HepG2 (cell line): Measurements from ENCODE around the gene CDK5R1. TPM values are rescaled to one million over a fixed set of nuclear protein-coding genes. Genes with fewer than 3 reads are reported as not detected.

Source experiments
- ATAC-seq: fragments of 200-7000 bp; cut with Tn5 transposase; 3 replicates; pipeline ENCODE4 v1.9.1; 2020; ENCODE audit warnings: mild to moderate bottlenecking, moderate library complexity
- BruUV-seq: library from RNA; stranded (reverse); fragments of 400-500 nt; replicated peaks from 2 replicates; lab custom pipeline; 2021; lab: Mats Ljungman, UMichigan
- CTCF ChIA-PET: fragments of 300-600 bp; formaldehyde crosslinking; extraction: SDS; loops from one replicate; lab custom pipeline; 2021; ENCODE audit warnings: low total read pairs, inconsistent platforms, low intra/inter-chr PET ratio; lab: Yijun Ruan, JAX
- POLR2A ChIA-PET: fragments of 350-600 bp; sonication (Branson Sonifier 250); formaldehyde crosslinking; loops from one replicate; lab custom pipeline; 2020; ENCODE audit warnings: antibody characterized with exemption, inconsistent platforms; lab: Yijun Ruan, JAX
- DNase-seq: peaks from one replicate; pipeline ENCODE4 v3.0.0-alpha.2; 2015; ENCODE audit warnings: low spot score
- FAIRE-seq: peaks from 3 replicates; lab custom pipeline; 2011; peaks lifted over from hg19 to GRCh38; lab: Jason Lieb, UNC
- H2AFZ ChIP-seq: one replicate; pipeline ENCODE4 v1.6.1; 2011; ENCODE audit warnings: low read length, inconsistent platforms
- H3K27ac ChIP-seq: fragments of 300-600 bp; 3 replicates; pipeline ENCODE4 v1.8.0; 2011; ENCODE audit warnings: mixed run types, mild to moderate bottlenecking, mixed read lengths, low read length, inconsistent platforms; ENCODE audit not compliant: insufficient read depth; ENCODE audit errors: extremely low read length
- H3K27me3 ChIP-seq, 2 experiments: fragments of 200-600 bp in 1 of 2; 2 replicates in 1 of 2; 3 replicates in 1 of 2; pipeline versions ENCODE4 v1.6.0 to v1.8.0; 2011; ENCODE audit warnings: low read length in 2 of 2, mild to moderate bottlenecking in 2 of 2, moderate library complexity in 2 of 2, inconsistent platforms in 1 of 2; ENCODE audit not compliant: insufficient read depth in 2 of 2, control insufficient read depth in 1 of 2
- H3K36me3 ChIP-seq, 2 experiments: fragments of 200-600 bp in 1 of 2; replicated peaks in 1 of 2; 2 replicates in 1 of 2; 3 replicates in 1 of 2; pipeline versions ENCODE4 v1.5.1 to v1.8.0; 2011; ENCODE audit warnings: low read length in 2 of 2, inconsistent platforms in 1 of 2; ENCODE audit not compliant: insufficient read depth in 2 of 2, control insufficient read depth in 1 of 2
- H3K4me1 ChIP-seq: 2 replicates; pipeline ENCODE4 v1.5.1; 2012; ENCODE audit warnings: low read length, inconsistent platforms; ENCODE audit not compliant: insufficient read depth
- H3K4me2 ChIP-seq: 2 replicates; pipeline ENCODE4 v1.6.0; 2011; ENCODE audit warnings: low read depth, low read length, inconsistent platforms
- H3K4me3 ChIP-seq, 3 experiments: fragments of 200-600 bp in 1 of 3; sonication (generic), shearing (Covaris generic) in 1 of 3; replicated peaks in 1 of 3; 2 replicates each; pipeline ENCODE4 v1.5.1; 2011 to 2016; ENCODE audit warnings: low read length in 3 of 3, inconsistent platforms in 2 of 3, low read depth in 2 of 3, mild to moderate bottlenecking in 2 of 3, control low read depth in 1 of 3, mixed read lengths in 1 of 3; ENCODE audit not compliant: insufficient read depth in 1 of 3
- H3K79me2 ChIP-seq: one replicate; pipeline ENCODE4 v1.6.1; 2011; ENCODE audit warnings: low read length, inconsistent platforms; ENCODE audit not compliant: insufficient read depth
- H3K9ac ChIP-seq: 2 replicates; pipeline ENCODE4 v1.6.0; 2011; ENCODE audit warnings: mild to moderate bottlenecking, low read depth, low read length, inconsistent platforms; ENCODE audit not compliant: insufficient read depth
- H3K9me3 ChIP-seq: 2 replicates; pipeline ENCODE4 v1.5.1; 2012; ENCODE audit warnings: mild to moderate bottlenecking, low read length
- H4K20me1 ChIP-seq: 2 replicates; pipeline ENCODE4 v1.6.0; 2011; ENCODE audit warnings: inconsistent platforms, mild to moderate bottlenecking, low read length, moderate library complexity; ENCODE audit not compliant: insufficient read depth
- HMGA1 ChIP-seq: sonication (generic); formaldehyde crosslinking; conservative IDR thresholded peaks from 2 replicates; pipeline ENCODE4 v1.4.0; 2020; ENCODE audit warnings: missing genetic modification reagents
- HOXA9 ChIP-seq: sonication (generic); formaldehyde crosslinking; IDR thresholded peaks from 2 replicates; pipeline ENCODE4 v1.8.1; 2022; ENCODE audit warnings: missing genetic modification reagents, mild to moderate bottlenecking, moderate library complexity, borderline replicate concordance
- KDM6A ChIP-seq: IDR thresholded peaks from 2 replicates; pipeline ENCODE4 v1.6.1; 2016; ENCODE audit warnings: low read depth
- MAFF ChIP-seq: IDR thresholded peaks from 2 replicates; pipeline ENCODE4 v1.6.1; 2011; ENCODE audit warnings: low read depth, low read length, improper control_type of control experiment
- MAFK ChIP-seq, 2 experiments: IDR thresholded peaks in 1 of 2; conservative IDR thresholded peaks in 1 of 2; 2 replicates each; pipeline ENCODE4 v1.6.1; 2011; ENCODE audit warnings: improper control_type of control experiment in 2 of 2, low read length in 2 of 2
- MTA1 ChIP-seq: sonication (generic); formaldehyde crosslinking; IDR thresholded peaks from 2 replicates; pipeline ENCODE4 v1.4.0; 2020; ENCODE audit warnings: missing genetic modification reagents, mild to moderate bottlenecking, borderline replicate concordance
- ZBTB38 ChIP-seq: sonication (generic); formaldehyde crosslinking; IDR thresholded peaks from 2 replicates; pipeline ENCODE4 v1.5.1; 2020; ENCODE audit warnings: mild to moderate bottlenecking, missing genetic modification reagents
- ZFP62 ChIP-seq: sonication (generic); formaldehyde crosslinking; IDR thresholded peaks from 2 replicates; pipeline ENCODE4 v1.4.0; 2020; ENCODE audit warnings: missing genetic modification reagents
- ZNF253 ChIP-seq: sonication (generic); formaldehyde crosslinking; IDR thresholded peaks from 2 replicates; pipeline ENCODE4 v1.8.0; 2022; ENCODE audit warnings: mild to moderate bottlenecking, missing genetic modification reagents, borderline replicate concordance
- ZNF563 ChIP-seq: sonication (generic); formaldehyde crosslinking; IDR thresholded peaks from 2 replicates; pipeline ENCODE4 v1.8.0; 2022; ENCODE audit warnings: mild to moderate bottlenecking, moderate library complexity, missing genetic modification reagents
- WGBS: methylation state at CpG from one replicate; pipeline ENCODE4 v1.1.6; 2017; ENCODE audit warnings: low lambda C conversion rate; 5-methylcytosine and 5-hydroxymethylcytosine counted together
- in situ Hi-C: cut with HindIII; loops from 2 replicates; pipeline ENCODE4 v1.10.0; 2017; ENCODE audit warnings: low pct_unique_long_range_greater_than_20kb; ENCODE audit not compliant: extremely low pct_ligation_motif_present
- intact Hi-C: fragments of 100-400 bp; cut with micrococcal nuclease; formaldehyde crosslinking; loops from one replicate; pipeline ENCODE4 v1.10.0; 2022; ENCODE audit not compliant: unreplicated experiment
- polyA plus RNA-seq, 8 experiments: library from polyadenylated mRNA; depleted of rRNA in 3 of 8; stranded (reverse) in 7 of 8; unstranded in 1 of 8; fragments of >200 nt; fragmentation: Illumina TruSeq in 4 of 8; extraction: Trizol in 4 of 8; gene quantifications; 2 replicates each; pipeline versions ENCODE4 v1.2.1 to v1.2.3, GENCODE V29; 2011 to 2016; ENCODE audit warnings: low read depth in 4 of 8, missing spikeins in 1 of 8, mixed read lengths in 1 of 8; ENCODE audit not compliant: insufficient read depth in 1 of 8
- total RNA-seq, 5 experiments: library from RNA; depleted of rRNA; stranded (reverse); fragments of >200 nt; fragmentation: Illumina TruSeq; extraction: Trizol; gene quantifications; 2 replicates each; pipeline ENCODE4 v1.2.3, GENCODE V29; 2016; ENCODE audit warnings: low read depth in 1 of 5
- TF ChIP-seq, protein P1 (sequence below): sonication (generic); formaldehyde crosslinking; conservative IDR thresholded peaks from 2 replicates; pipeline ENCODE4 v1.8.0; 2022; ENCODE audit warnings: low read depth, missing genetic modification reagents
- TF ChIP-seq, protein P2 (sequence below): sonication (generic); IDR thresholded peaks from 2 replicates; pipeline ENCODE4 v1.6.1; 2016; ENCODE audit warnings: low read depth, borderline replicate concordance
- TF ChIP-seq, protein P3 (sequence below): IDR thresholded peaks from 2 replicates; pipeline ENCODE4 v1.6.1; 2012; ENCODE audit warnings: low read depth, low read length, improper control_type of control experiment
- TF ChIP-seq, protein P4 (sequence below): IDR thresholded peaks from 2 replicates; pipeline ENCODE4 v1.6.1; 2016; ENCODE audit warnings: missing compliant biosample characterization, missing genetic modification reagents, borderline replicate concordance

Gene CDK5R1
- total and polyA plus RNA-seq, 2 of the 13 experiments (the other 11 are each of a cell fraction or from before 2014, with no cell fraction given) = 1.1 to 3.9 TPM

DNA sequence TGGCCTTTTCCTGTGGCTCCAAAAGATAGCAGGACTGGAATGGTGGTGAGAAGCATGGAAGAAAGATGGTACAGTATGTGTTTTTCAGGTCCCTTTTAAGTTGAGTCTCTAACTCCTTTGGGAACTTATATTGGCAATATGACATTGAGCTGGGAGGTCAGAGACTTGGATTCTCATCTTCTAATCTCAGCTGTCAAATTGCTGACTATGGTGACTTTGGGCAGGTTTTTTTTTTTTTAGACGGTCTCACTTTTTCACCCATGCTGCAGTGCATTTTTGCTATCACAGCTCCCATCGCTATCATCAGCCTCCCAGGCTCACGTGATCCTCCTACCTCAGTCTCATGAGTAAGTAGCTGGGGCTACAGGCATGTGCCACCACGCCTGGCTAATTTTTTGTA lies 15.1 kb upstream of the CDK5R1 start:
- H3K9ac ChIP-seq = no peak overlapping the region
- in situ Hi-C loops = no loop called here
- no peak overlapping the region for H3K4me3 ChIP-seq
- no peaks in the 10 kb centered on the region for H3K4me1 ChIP-seq
- H2AFZ ChIP-seq = no peak overlapping the region
- no peak for DNase-seq
- no peak overlapping the region for H3K4me2 ChIP-seq
- FAIRE-seq = no peak
- 100% methylated on average over 4 of the region's 4 CpGs for WGBS
- no peak for ATAC-seq
- intact Hi-C loops = no loop called here
- no peaks in the 10 kb centered on the region for H3K9me3 ChIP-seq
- H3K36me3 ChIP-seq = peaks cover 28 to 91% of the 10 kb centered on the region in 2 experiments
- BruUV-seq = no TSS peak
- no peaks in the 10 kb centered on the region for H3K79me2 ChIP-seq
- no peak overlapping the region for H3K27ac ChIP-seq
- TF ChIP-seq MAFK (conservative IDR thresholded peaks at IDR 0.05 in 1 of 2, IDR thresholded peaks at IDR 0.05 in 1 of 2; ENCODE audit: low read length in 2 of 2) = peak; percentile 61 to 79; a peak in 3 of 4 replicates
- TF ChIP-seq MAFF = peak; percentile 54; the same call in 1 of the 2 replicates
- no peak for TF ChIP-seq ZFP62 (CRISPR knock-in tag)
- TF ChIP-seq, protein P1, sequence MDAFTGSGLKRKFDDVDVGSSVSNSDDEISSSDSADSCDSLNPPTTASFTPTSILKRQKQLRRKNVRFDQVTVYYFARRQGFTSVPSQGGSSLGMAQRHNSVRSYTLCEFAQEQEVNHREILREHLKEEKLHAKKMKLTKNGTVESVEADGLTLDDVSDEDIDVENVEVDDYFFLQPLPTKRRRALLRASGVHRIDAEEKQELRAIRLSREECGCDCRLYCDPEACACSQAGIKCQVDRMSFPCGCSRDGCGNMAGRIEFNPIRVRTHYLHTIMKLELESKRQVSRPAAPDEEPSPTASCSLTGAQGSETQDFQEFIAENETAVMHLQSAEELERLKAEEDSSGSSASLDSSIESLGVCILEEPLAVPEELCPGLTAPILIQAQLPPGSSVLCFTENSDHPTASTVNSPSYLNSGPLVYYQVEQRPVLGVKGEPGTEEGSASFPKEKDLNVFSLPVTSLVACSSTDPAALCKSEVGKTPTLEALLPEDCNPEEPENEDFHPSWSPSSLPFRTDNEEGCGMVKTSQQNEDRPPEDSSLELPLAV (CRISPR knock-in tag) = no peak
- no peaks in the 10 kb centered on the region for H3K27me3 ChIP-seq
- no peaks in the 10 kb centered on the region for H4K20me1 ChIP-seq
- CTCF ChIA-PET = no interaction called here
- POLR2A ChIA-PET = no interaction called here

DNA sequence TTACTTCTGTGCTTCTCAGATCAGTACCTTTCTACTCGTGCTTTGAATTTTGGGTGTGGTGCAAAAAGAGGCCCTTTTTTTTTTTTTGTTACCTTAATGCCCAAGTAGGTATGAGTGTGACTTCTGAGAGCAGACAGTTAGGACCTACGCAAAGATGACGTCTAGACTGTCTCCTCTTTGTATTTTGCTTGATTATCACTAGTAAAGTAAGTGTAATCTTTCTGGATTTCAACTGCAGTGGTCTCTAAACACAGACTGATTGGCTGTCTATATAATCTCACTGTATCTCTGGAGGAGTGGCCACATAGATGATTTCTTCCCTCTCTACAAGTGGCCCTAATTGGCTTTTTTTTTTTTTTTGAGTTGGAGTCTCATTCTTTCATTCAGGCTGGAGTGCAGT lies 11.5 kb upstream of the CDK5R1 start:
- in situ Hi-C loops (no loop called here), intact Hi-C loops (no loop called here)
- FAIRE-seq (no peak), DNase-seq (no peak), ATAC-seq (no peak)
- ChIA-PET CTCF (no interaction called here), POLR2A (interaction anchor here (1.1 kb wide), 1 partner anchor 31 kb away, joined by 3 read pairs; the partner anchor contains the start of gene PSMD11)
- peaks cover 31 to 93% of the 10 kb centered on the region in 2 experiments for H3K36me3 ChIP-seq
- BruUV-seq = no TSS peak
- no peak overlapping the region for H3K27ac ChIP-seq
- no peaks in the 10 kb centered on the region for H3K27me3 ChIP-seq
- no peaks in the 10 kb centered on the region for H3K4me1 ChIP-seq
- H3K9ac ChIP-seq = no peak overlapping the region
- H3K4me3 ChIP-seq = no peak overlapping the region
- 98% methylated on average over 3 of the region's 3 CpGs for WGBS
- no peaks in the 10 kb centered on the region for H3K79me2 ChIP-seq
- H2AFZ ChIP-seq = no peak overlapping the region
- no peaks in the 10 kb centered on the region for H4K20me1 ChIP-seq
- no peaks in the 10 kb centered on the region for H3K9me3 ChIP-seq
- no peak overlapping the region for H3K4me2 ChIP-seq
- TF ChIP-seq ZNF563 (CRISPR knock-in tag) (no peak), ZBTB38 (CRISPR knock-in tag) (no peak), KDM6A (CRISPR knock-in tag) (no peak), MTA1 (CRISPR knock-in tag) (no peak), ZNF253 (CRISPR knock-in tag) (no peak), HMGA1 (CRISPR knock-in tag) (no peak), HOXA9 (CRISPR knock-in tag) (no peak)
- TF ChIP-seq, protein P2, sequence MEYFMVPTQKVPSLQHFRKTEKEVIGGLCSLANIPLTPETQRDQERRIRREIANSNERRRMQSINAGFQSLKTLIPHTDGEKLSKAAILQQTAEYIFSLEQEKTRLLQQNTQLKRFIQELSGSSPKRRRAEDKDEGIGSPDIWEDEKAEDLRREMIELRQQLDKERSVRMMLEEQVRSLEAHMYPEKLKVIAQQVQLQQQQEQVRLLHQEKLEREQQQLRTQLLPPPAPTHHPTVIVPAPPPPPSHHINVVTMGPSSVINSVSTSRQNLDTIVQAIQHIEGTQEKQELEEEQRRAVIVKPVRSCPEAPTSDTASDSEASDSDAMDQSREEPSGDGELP = no peak
- TF ChIP-seq, protein P3, sequence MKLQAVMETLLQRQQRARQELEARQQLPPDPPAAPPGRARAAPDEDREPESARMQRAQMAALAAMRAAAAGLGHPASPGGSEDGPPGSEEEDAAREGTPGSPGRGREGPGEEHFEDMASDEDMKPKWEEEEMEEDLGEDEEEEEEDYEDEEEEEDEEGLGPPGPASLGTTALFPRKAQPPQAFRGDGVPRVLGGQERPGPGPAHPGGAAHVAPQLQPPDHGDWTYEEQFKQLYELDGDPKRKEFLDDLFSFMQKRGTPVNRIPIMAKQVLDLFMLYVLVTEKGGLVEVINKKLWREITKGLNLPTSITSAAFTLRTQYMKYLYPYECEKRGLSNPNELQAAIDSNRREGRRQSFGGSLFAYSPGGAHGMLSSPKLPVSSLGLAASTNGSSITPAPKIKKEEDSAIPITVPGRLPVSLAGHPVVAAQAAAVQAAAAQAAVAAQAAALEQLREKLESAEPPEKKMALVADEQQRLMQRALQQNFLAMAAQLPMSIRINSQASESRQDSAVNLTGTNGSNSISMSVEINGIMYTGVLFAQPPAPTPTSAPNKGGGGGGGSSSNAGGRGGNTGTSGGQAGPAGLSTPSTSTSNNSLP = no peak
- TF ChIP-seq, protein P4, sequence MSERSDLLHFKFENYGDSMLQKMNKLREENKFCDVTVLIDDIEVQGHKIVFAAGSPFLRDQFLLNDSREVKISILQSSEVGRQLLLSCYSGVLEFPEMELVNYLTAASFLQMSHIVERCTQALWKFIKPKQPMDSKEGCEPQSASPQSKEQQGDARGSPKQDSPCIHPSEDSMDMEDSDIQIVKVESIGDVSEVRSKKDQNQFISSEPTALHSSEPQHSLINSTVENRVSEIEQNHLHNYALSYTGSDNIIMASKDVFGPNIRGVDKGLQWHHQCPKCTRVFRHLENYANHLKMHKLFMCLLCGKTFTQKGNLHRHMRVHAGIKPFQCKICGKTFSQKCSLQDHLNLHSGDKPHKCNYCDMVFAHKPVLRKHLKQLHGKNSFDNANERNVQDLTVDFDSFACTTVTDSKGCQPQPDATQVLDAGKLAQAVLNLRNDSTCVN (CRISPR knock-in tag) = no peak
